Fibroblast of villous mesenchyme (primary cell): ENCODE measurements around the gene FGFR4. TPM values are rescaled to one million over a fixed set of nuclear protein-coding genes. Genes with fewer than 3 reads are reported as not detected.

ENCODE experiments used
- DNase-seq: peaks from one replicate; pipeline ENCODE4 v3.0.0-alpha.2; 2010; ENCODE audit warnings: low read depth
- H3K4me3 ChIP-seq: 2 replicates; pipeline ENCODE4 v1.5.1; 2011; ENCODE audit warnings: low read depth, mild to moderate bottlenecking, low read length
- CTCF ChIP-seq: IDR thresholded peaks from 2 replicates; pipeline ENCODE4 v1.5.1; 2012; ENCODE audit warnings: low read depth, mild to moderate bottlenecking, low read length; ENCODE audit not compliant: insufficient read depth
- total RNA-seq: library from RNA; depleted of rRNA; stranded (reverse); fragments of >200 nt; gene quantifications from 2 replicates; pipeline ENCODE4 v1.2.3, GENCODE V29; 2012

The FGFR4 gene
- total RNA-seq, 1 donor: 1.3 TPM

DNA sequence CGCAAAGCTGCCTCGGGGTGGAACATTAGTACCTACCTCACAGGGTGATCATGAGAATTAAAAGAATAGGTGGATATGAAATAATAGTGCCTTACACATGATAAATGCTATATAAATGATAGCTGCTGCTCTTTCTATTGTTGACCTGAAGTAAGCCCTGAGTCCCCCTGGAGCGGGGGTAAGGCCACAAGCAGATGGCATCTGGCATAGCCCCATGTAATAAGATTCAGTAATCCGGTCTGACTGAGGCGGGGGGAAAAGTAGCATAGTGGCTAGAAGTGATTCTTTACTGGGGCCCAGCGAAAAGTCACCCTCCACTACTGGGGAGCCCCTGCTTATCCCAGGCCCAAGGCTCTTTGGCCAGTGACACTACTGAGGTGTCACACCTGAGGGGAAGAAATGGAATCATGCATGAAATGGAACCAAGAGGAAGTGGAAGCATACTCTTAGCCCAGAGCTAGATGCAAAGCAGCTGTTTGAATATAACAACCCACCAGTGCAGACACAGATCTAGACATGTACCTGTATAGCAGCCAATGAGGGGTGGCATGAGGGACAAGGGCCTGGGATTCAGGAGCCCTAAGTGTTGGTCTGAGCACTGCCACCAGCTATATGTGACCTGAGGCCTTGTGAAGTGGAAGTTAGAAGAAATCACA lies 16.1 kb upstream of the FGFR4 start:
- DNase-seq: no peak
- no peak for TF ChIP-seq CTCF
- H3K4me3 ChIP-seq: no peak overlapping the region

DNA sequence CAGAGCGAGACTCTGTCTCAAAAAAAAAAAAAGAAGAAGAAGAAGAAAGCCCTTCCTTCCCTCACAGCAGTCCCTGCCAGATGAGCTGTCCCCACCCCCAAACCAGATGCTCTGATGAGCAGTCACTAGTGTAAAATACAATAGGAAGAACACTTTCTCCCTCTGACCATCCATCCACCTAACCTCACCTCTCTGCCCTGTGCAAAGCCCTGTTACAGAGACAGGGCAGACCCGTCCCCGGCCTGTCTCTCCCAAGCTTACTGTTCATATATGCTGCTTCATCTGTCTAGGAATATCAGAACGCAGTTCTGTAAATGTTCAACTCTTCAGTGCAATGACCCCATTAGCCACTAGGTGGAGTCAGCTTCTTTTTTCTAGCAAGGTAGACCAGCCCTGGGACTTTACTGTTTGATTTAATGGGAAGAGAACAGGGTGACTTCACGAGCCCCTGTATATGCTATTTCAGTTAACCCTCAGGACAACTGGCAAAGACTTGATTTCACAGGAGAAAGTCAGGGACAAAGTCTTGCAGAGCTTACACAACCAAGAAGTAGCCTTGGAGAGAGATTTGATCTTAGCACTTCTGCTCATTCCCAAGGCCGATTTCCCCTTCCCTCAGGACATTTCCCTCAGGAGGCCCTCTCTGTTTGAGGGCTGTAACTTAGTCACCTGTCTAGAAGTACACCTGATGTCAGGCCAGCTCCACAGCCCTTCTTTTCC lies 14.9 kb upstream of the FGFR4 start:
- no peak overlapping the region for H3K4me3 ChIP-seq
- peak; percentile 86 for DNase-seq
- peak; percentile 94 for TF ChIP-seq CTCF

DNA sequence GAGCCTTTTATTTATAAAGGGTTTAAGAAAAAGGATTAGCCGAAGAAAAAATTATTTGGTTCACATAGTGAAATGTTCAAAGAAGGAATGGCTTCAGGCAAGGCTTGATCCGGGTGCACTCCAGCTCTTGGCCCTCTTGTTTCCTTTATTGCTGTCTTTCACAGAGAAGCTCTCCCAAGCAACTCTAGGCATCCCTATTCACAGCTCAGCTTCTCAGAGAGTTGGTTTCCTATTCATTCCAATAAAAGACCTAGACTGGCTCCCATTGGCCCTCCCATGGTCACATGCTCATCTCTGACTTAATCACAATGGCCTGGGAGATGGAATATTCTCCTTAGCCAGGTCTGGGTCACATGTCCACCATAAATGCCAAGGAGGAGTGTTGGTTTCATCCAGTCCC lies 9.4 kb upstream of the FGFR4 start:
- TF ChIP-seq CTCF: no peak
- no peak overlapping the region for H3K4me3 ChIP-seq
- DNase-seq: no peak

- TF ChIP-seq CTCF: no peak
- no peak overlapping the region for H3K4me3 ChIP-seq
- no peak for DNase-seq
These were observed 7.1 kb upstream of the FGFR4 start for GRCh38 chr5:177079606-177080005.

GRCh38 chr5:177080265-177080664 lies 6.5 kb upstream of the FGFR4 start:
- TF ChIP-seq CTCF: no peak
- no peak overlapping the region for H3K4me3 ChIP-seq
- DNase-seq: no peak

DNA sequence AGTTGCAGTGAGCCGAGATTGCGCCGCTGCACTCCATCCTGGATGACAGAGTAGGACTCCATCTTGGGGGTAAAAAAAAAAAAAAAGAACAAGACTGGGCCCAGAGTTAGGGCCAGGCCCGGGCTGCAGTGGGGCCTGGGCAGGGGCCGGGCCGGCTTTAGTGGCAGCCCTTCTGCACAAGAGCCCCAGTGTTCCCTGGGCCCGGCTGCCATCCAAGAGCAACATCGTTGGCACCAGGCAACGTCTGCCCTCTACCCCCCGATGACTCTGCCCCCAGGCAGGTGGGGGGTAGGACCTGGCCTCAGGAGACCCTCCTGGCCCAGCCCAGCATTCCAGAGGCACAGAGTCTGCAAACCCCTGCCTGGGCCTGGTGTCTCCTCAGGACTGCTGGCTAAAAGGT lies 4.9 kb upstream of the FGFR4 start:
- DNase-seq: no peak
- TF ChIP-seq CTCF: no peak
- no peak overlapping the region for H3K4me3 ChIP-seq
